ENCODE data around the gene MED27.

MED27 gene

GRCh38 chr9:131950487-131950886, 129.2 kb downstream of the MED27 start:
- Histone ChIP-seq H3K27me3 (ENCODE audit: control insufficient read depth in 1 of 2, insufficient read depth in 2 of 2, low read length in 2 of 2) (no peaks in the 10 kb centered on the region), H3K9me3 (ENCODE audit: low read length) (no peaks in the 10 kb centered on the region), H3K36me3 (ENCODE audit: insufficient read depth, low read length) (no peaks in the 10 kb centered on the region), H3K4me3 (ENCODE audit: low read depth in 1 of 2, low read length in 2 of 2) (no peak overlapping the region), H3K27ac (ENCODE audit: low read depth, low read length) (no peak overlapping the region), H3K4me1 (ENCODE audit: insufficient read depth, low read length) (peaks cover 3% of the 10 kb centered on the region), H3K9ac (ENCODE audit: low read length) (no peak overlapping the region)

GRCh38 chr9:131946180-131946579, 133.5 kb downstream of the MED27 start:
- Histone ChIP-seq H3K27ac (ENCODE audit: low read depth, low read length) (no peak overlapping the region), H3K4me1 (ENCODE audit: insufficient read depth, low read length) (no peaks in the 10 kb centered on the region), H3K36me3 (ENCODE audit: insufficient read depth, low read length) (no peaks in the 10 kb centered on the region), H3K27me3 (ENCODE audit: control insufficient read depth in 1 of 2, insufficient read depth in 2 of 2, low read length in 2 of 2) (no peaks in the 10 kb centered on the region), H3K4me3 (ENCODE audit: low read depth in 1 of 2, low read length in 2 of 2) (no peak overlapping the region), H3K9ac (ENCODE audit: low read length) (no peak overlapping the region), H3K9me3 (ENCODE audit: low read length) (no peaks in the 10 kb centered on the region)

- H3K36me3 ChIP-seq (ENCODE audit: insufficient read depth, low read length) = no peaks in the 10 kb centered on the region
- no peaks in the 10 kb centered on the region for H3K4me1 ChIP-seq (ENCODE audit: insufficient read depth, low read length)
- no peaks in the 10 kb centered on the region for H3K9me3 ChIP-seq (ENCODE audit: low read length)
- no peaks in the 10 kb centered on the region for H3K27me3 ChIP-seq (ENCODE audit: control insufficient read depth in 1 of 2, insufficient read depth in 2 of 2, low read length in 2 of 2)
- H3K9ac ChIP-seq (ENCODE audit: low read length) = no peak overlapping the region
- no peak overlapping the region for H3K4me3 ChIP-seq (ENCODE audit: low read depth in 1 of 2, low read length in 2 of 2)
- no peak overlapping the region for H3K27ac ChIP-seq (ENCODE audit: low read depth, low read length)
Measured at GRCh38 chr9:131943351-131943841, 136.3 kb downstream of the MED27 start.

GRCh38 chr9:131942146-131942720, 137.4 kb downstream of the MED27 start:
- Histone ChIP-seq H3K4me3 (ENCODE audit: low read depth in 1 of 2, low read length in 2 of 2) (no peak overlapping the region), H3K4me1 (ENCODE audit: insufficient read depth, low read length) (no peaks in the 10 kb centered on the region), H3K27ac (ENCODE audit: low read depth, low read length) (no peak overlapping the region), H3K9ac (ENCODE audit: low read length) (no peak overlapping the region), H3K27me3 (ENCODE audit: control insufficient read depth in 1 of 2, insufficient read depth in 2 of 2, low read length in 2 of 2) (no peaks in the 10 kb centered on the region), H3K36me3 (ENCODE audit: insufficient read depth, low read length) (peaks cover 4% of the 10 kb centered on the region), H3K9me3 (ENCODE audit: low read length) (no peaks in the 10 kb centered on the region)

- Histone ChIP-seq H3K4me1 (ENCODE audit: insufficient read depth, low read length) (no peaks in the 10 kb centered on the region), H3K27me3 (ENCODE audit: control insufficient read depth in 1 of 2, insufficient read depth in 2 of 2, low read length in 2 of 2) (no peaks in the 10 kb centered on the region), H3K4me3 (ENCODE audit: low read depth in 1 of 2, low read length in 2 of 2) (no peak overlapping the region), H3K9me3 (ENCODE audit: low read length) (no peaks in the 10 kb centered on the region), H3K9ac (ENCODE audit: low read length) (no peak overlapping the region), H3K36me3 (ENCODE audit: insufficient read depth, low read length) (peaks cover 8% of the 10 kb centered on the region), H3K27ac (ENCODE audit: low read depth, low read length) (no peak overlapping the region)
Measured at GRCh38 chr9:131937451-131937850, 142.2 kb downstream of the MED27 start.

GRCh38 chr9:131936929-131937328, 142.7 kb downstream of the MED27 start:
- no peak overlapping the region for H3K4me3 ChIP-seq (ENCODE audit: low read depth in 1 of 2, low read length in 2 of 2)
- no peaks in the 10 kb centered on the region for H3K27me3 ChIP-seq (ENCODE audit: control insufficient read depth in 1 of 2, insufficient read depth in 2 of 2, low read length in 2 of 2)
- no peaks in the 10 kb centered on the region for H3K4me1 ChIP-seq (ENCODE audit: insufficient read depth, low read length)
- H3K9me3 ChIP-seq (ENCODE audit: low read length) = no peaks in the 10 kb centered on the region
- H3K9ac ChIP-seq (ENCODE audit: low read length) = no peak overlapping the region
- H3K27ac ChIP-seq (ENCODE audit: low read depth, low read length) = no peak overlapping the region
- peaks cover 8% of the 10 kb centered on the region for H3K36me3 ChIP-seq (ENCODE audit: insufficient read depth, low read length)

- Histone ChIP-seq H3K4me1 (ENCODE audit: insufficient read depth, low read length) (no peaks in the 10 kb centered on the region), H3K36me3 (ENCODE audit: insufficient read depth, low read length) (peaks cover 8% of the 10 kb centered on the region), H3K27ac (ENCODE audit: low read depth, low read length) (no peak overlapping the region), H3K9me3 (ENCODE audit: low read length) (no peaks in the 10 kb centered on the region), H3K9ac (ENCODE audit: low read length) (no peak overlapping the region), H3K27me3 (ENCODE audit: control insufficient read depth in 1 of 2, insufficient read depth in 2 of 2, low read length in 2 of 2) (no peaks in the 10 kb centered on the region), H3K4me3 (ENCODE audit: low read depth in 1 of 2, low read length in 2 of 2) (no peak overlapping the region)
Measured at GRCh38 chr9:131934673-131935072, 145.0 kb downstream of the MED27 start.

GRCh38 chr9:131927091-131927490, 152.6 kb downstream of the MED27 start:
- Histone ChIP-seq H3K36me3 (ENCODE audit: insufficient read depth, low read length) (no peaks in the 10 kb centered on the region), H3K4me1 (ENCODE audit: insufficient read depth, low read length) (no peaks in the 10 kb centered on the region), H3K27me3 (ENCODE audit: control insufficient read depth in 1 of 2, insufficient read depth in 2 of 2, low read length in 2 of 2) (no peaks in the 10 kb centered on the region), H3K27ac (ENCODE audit: low read depth, low read length) (no peak overlapping the region), H3K9ac (ENCODE audit: low read length) (no peak overlapping the region), H3K9me3 (ENCODE audit: low read length) (no peaks in the 10 kb centered on the region), H3K4me3 (ENCODE audit: low read depth in 1 of 2, low read length in 2 of 2) (no peak overlapping the region)

- no peak overlapping the region for H3K9ac ChIP-seq (ENCODE audit: low read length)
- no peak overlapping the region for H3K27ac ChIP-seq (ENCODE audit: low read depth, low read length)
- H3K36me3 ChIP-seq (ENCODE audit: insufficient read depth, low read length) = no peaks in the 10 kb centered on the region
- no peak overlapping the region for H3K4me3 ChIP-seq (ENCODE audit: low read depth in 1 of 2, low read length in 2 of 2)
- no peaks in the 10 kb centered on the region for H3K27me3 ChIP-seq (ENCODE audit: control insufficient read depth in 1 of 2, insufficient read depth in 2 of 2, low read length in 2 of 2)
- H3K9me3 ChIP-seq (ENCODE audit: low read length) = no peaks in the 10 kb centered on the region
- H3K4me1 ChIP-seq (ENCODE audit: insufficient read depth, low read length) = no peaks in the 10 kb centered on the region
Measured at GRCh38 chr9:131926360-131926922, 153.2 kb downstream of the MED27 start.

- Histone ChIP-seq H3K27ac (ENCODE audit: low read depth, low read length) (no peak overlapping the region), H3K36me3 (ENCODE audit: insufficient read depth, low read length) (no peaks in the 10 kb centered on the region), H3K9ac (ENCODE audit: low read length) (no peak overlapping the region), H3K4me3 (ENCODE audit: low read depth in 1 of 2, low read length in 2 of 2) (no peak overlapping the region), H3K27me3 (ENCODE audit: control insufficient read depth in 1 of 2, insufficient read depth in 2 of 2, low read length in 2 of 2) (no peaks in the 10 kb centered on the region), H3K4me1 (ENCODE audit: insufficient read depth, low read length) (no peaks in the 10 kb centered on the region), H3K9me3 (ENCODE audit: low read length) (no peaks in the 10 kb centered on the region)
Measured at GRCh38 chr9:131925677-131926177, 153.9 kb downstream of the MED27 start.

GRCh38 chr9:131923766-131924165, 155.9 kb downstream of the MED27 start:
- no peaks in the 10 kb centered on the region for H3K4me1 ChIP-seq (ENCODE audit: insufficient read depth, low read length)
- no peaks in the 10 kb centered on the region for H3K27me3 ChIP-seq (ENCODE audit: control insufficient read depth in 1 of 2, insufficient read depth in 2 of 2, low read length in 2 of 2)
- no peak overlapping the region for H3K4me3 ChIP-seq (ENCODE audit: low read depth in 1 of 2, low read length in 2 of 2)
- no peaks in the 10 kb centered on the region for H3K9me3 ChIP-seq (ENCODE audit: low read length)
- no peak overlapping the region for H3K9ac ChIP-seq (ENCODE audit: low read length)
- no peaks in the 10 kb centered on the region for H3K36me3 ChIP-seq (ENCODE audit: insufficient read depth, low read length)
- no peak overlapping the region for H3K27ac ChIP-seq (ENCODE audit: low read depth, low read length)

GRCh38 chr9:131923132-131923671, 156.5 kb downstream of the MED27 start:
- no peaks in the 10 kb centered on the region for H3K4me1 ChIP-seq (ENCODE audit: insufficient read depth, low read length)
- H3K36me3 ChIP-seq (ENCODE audit: insufficient read depth, low read length) = no peaks in the 10 kb centered on the region
- H3K4me3 ChIP-seq (ENCODE audit: low read depth in 1 of 2, low read length in 2 of 2) = no peak overlapping the region
- no peaks in the 10 kb centered on the region for H3K9me3 ChIP-seq (ENCODE audit: low read length)
- H3K27ac ChIP-seq (ENCODE audit: low read depth, low read length) = no peak overlapping the region
- no peak overlapping the region for H3K9ac ChIP-seq (ENCODE audit: low read length)
- H3K27me3 ChIP-seq (ENCODE audit: control insufficient read depth in 1 of 2, insufficient read depth in 2 of 2, low read length in 2 of 2) = no peaks in the 10 kb centered on the region

Data from muscle layer of colon (tissue), 2 donors.